PC-3 (cell line): Measurements from ENCODE around the gene PRAMEF18. TPM values are rescaled to one million over a fixed set of nuclear protein-coding genes. Genes with fewer than 3 reads are reported as not detected.

Experiments used
- total RNA-seq: library from RNA; depleted of rRNA; stranded (reverse); fragments of >200 nt; gene quantifications from 2 replicates; pipeline ENCODE4 v1.2.3, GENCODE V29; 2014; rRNA removed

The PRAMEF18 gene
- total RNA-seq, 1 experiment from 2014 or later: not detected

Other genes starting within 250 kb of the PRAMEF18 start
- not detected in 2 replicates for gene PRAMEF27, start 169.6 kb downstream of the PRAMEF18 start, total RNA-seq
- not detected in 2 replicates for gene HNRNPCL3, start 165.4 kb downstream of the PRAMEF18 start, total RNA-seq
- gene PRAMEF25, start 155.4 kb downstream of the PRAMEF18 start, total RNA-seq: not detected in 2 replicates
- not detected in 2 replicates for gene HNRNPCL2, start 109.3 kb downstream of the PRAMEF18 start, total RNA-seq
- gene PRAMEF26, start 70.1 kb downstream of the PRAMEF18 start, total RNA-seq: not detected in 2 replicates
- not detected in 2 replicates for gene HNRNPCL4, start 60.5 kb downstream of the PRAMEF18 start, total RNA-seq
- gene PRAMEF9, start 54.3 kb downstream of the PRAMEF18 start, total RNA-seq: not detected in 2 replicates
- gene PRAMEF13, start 24.7 kb downstream of the PRAMEF18 start, total RNA-seq: not detected in 2 replicates
- not detected in 2 replicates for gene PRAMEF5, start 28.0 kb upstream of the PRAMEF18 start, total RNA-seq
- gene PRAMEF8, start 59.0 kb upstream of the PRAMEF18 start, total RNA-seq: not detected in 2 replicates
- not detected in 2 replicates for gene PRAMEF33, start 77.4 kb upstream of the PRAMEF18 start, total RNA-seq
- gene PRAMEF15, start 89.4 kb upstream of the PRAMEF18 start, total RNA-seq: not detected in 2 replicates
- not detected in 2 replicates for gene PRAMEF14, start 121.0 kb upstream of the PRAMEF18 start, total RNA-seq
- not detected in 2 replicates for gene PRAMEF19, start 145.8 kb upstream of the PRAMEF18 start, total RNA-seq
- not detected in 2 replicates for gene PRAMEF17, start 163.5 kb upstream of the PRAMEF18 start, total RNA-seq
- not detected in 2 replicates for gene PRAMEF20, start 184.3 kb upstream of the PRAMEF18 start, total RNA-seq